Bronchial epithelial cell (primary cell): ENCODE results near the gene SLC35F1. TPM values are rescaled to one million over a fixed set of nuclear protein-coding genes. Genes with fewer than 3 reads are reported as not detected.
A peak's percentile ranks its signal among the peaks of the same experiment; 100 is the strongest.

Experiments used
- DNase-seq: peaks from one replicate; pipeline ENCODE4 v3.0.0-alpha.2; 2010; ENCODE audit warnings: low read depth
- FAIRE-seq: peaks from 2 replicates; lab custom pipeline; 2011; peaks lifted over from hg19 to GRCh38; lab: Jason Lieb, UNC
- H3K27me3 ChIP-seq: 2 replicates; pipeline ENCODE4 v1.5.1; 2011; ENCODE audit warnings: low read length; ENCODE audit not compliant: control insufficient read depth, insufficient read depth
- H3K36me3 ChIP-seq: 2 replicates; pipeline ENCODE4 v1.5.1; 2011; ENCODE audit warnings: low read length; ENCODE audit not compliant: control insufficient read depth, insufficient read depth
- H3K4me3 ChIP-seq: 2 replicates; pipeline ENCODE4 v1.5.1; 2011; ENCODE audit warnings: mild to moderate bottlenecking, low read depth, low read length, control low read depth
- total RNA-seq: library from RNA; depleted of rRNA; stranded (reverse); fragments of >200 nt; gene quantifications from 2 replicates; pipeline ENCODE4 v1.2.1, GENCODE V29; 2014
- TF ChIP-seq, protein P1 (sequence below): IDR thresholded peaks from 2 replicates; pipeline ENCODE4 v1.5.1; 2011; ENCODE audit warnings: mild to moderate bottlenecking, moderate library complexity, low read length, control low read depth, inconsistent platforms; ENCODE audit not compliant: insufficient read depth, severe bottlenecking

The SLC35F1 gene
- total RNA-seq, 1 donor from 2014 or later: not detected

DNA sequence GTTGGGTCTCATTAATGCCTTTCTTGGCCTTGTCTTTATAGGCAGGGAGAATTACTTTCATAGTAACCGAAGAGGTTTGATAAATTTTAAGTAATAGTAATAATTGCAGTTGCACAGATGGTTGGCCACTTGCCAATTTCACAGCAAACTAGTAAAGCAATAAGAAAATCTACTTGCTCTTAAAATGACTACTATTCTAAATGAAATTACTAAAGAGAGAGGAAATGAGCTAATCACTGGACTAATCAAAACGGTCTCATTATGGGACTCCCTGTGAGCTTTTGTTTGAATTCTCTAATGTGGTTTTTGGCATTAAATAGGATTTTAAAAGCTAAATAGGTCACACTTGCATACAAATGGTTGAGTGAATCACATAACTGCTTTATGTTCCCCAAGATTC is 413.6 kb downstream of the SLC35F1 start:
- Histone ChIP-seq H3K27me3 (no peaks in the 10 kb centered on the region), H3K4me3 (no peak overlapping the region), H3K36me3 (no peaks in the 10 kb centered on the region)
- TF ChIP-seq, protein P1, sequence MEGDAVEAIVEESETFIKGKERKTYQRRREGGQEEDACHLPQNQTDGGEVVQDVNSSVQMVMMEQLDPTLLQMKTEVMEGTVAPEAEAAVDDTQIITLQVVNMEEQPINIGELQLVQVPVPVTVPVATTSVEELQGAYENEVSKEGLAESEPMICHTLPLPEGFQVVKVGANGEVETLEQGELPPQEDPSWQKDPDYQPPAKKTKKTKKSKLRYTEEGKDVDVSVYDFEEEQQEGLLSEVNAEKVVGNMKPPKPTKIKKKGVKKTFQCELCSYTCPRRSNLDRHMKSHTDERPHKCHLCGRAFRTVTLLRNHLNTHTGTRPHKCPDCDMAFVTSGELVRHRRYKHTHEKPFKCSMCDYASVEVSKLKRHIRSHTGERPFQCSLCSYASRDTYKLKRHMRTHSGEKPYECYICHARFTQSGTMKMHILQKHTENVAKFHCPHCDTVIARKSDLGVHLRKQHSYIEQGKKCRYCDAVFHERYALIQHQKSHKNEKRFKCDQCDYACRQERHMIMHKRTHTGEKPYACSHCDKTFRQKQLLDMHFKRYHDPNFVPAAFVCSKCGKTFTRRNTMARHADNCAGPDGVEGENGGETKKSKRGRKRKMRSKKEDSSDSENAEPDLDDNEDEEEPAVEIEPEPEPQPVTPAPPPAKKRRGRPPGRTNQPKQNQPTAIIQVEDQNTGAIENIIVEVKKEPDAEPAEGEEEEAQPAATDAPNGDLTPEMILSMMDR: no peak
- DNase-seq (no peak), FAIRE-seq (no peak)

DNA sequence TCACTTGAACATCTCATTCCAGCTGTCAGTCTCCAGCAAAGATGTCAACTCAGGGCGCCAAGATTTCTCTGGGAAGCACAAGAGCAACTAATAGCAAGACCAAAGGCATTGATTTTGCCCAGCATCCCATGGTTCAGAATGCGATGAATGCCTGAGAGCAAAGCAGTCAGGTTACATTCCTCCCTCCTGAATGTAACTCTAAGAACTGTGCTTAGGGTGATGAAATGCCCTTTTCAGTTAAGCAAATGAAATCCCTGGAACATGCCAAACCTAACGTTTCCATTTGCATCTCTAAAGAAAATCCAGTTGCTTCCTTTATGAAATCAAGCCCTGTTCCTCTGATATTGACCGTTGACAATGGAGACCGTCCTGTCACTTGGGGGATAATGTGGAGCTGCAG is 417.1 kb downstream of the SLC35F1 start:
- TF ChIP-seq, protein P1: no peak
- no peak overlapping the region for H3K4me3 ChIP-seq
- H3K36me3 ChIP-seq: no peaks in the 10 kb centered on the region
- no peak for FAIRE-seq
- no peaks in the 10 kb centered on the region for H3K27me3 ChIP-seq
- peak; percentile 39 for DNase-seq

DNA sequence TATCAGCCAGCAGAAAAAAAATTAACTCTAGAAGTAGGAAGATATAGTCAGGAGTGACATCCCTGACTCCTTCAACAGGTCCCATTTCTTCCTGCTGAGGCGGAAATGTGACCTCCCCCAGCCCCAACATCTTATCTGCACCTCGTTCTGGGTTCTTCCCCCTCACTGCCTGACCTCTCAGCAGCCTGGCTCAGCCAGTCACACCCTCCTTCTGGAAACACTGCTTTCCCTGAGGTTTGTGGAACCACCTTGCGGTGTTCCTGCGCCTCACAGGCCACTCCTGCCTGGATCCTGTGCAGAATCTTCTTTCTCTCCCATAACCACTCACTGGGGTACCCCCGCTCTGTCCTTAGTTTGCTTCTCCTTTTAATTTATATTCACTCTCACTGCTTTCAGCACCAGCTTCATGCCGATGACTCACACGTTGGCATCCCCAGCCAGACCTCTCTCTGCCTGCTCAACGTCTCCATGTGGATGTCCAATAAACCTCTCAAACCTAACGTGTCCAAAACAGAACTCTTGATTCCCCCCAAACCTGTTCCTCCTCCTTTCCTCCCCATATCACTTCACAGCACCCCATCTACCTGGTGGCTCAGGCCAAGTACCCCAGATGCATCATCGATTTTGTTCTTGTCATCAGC is 418.3 kb downstream of the SLC35F1 start:
- TF ChIP-seq, protein P1: no peak
- DNase-seq (peak; percentile 2), FAIRE-seq (no peak)

DNA sequence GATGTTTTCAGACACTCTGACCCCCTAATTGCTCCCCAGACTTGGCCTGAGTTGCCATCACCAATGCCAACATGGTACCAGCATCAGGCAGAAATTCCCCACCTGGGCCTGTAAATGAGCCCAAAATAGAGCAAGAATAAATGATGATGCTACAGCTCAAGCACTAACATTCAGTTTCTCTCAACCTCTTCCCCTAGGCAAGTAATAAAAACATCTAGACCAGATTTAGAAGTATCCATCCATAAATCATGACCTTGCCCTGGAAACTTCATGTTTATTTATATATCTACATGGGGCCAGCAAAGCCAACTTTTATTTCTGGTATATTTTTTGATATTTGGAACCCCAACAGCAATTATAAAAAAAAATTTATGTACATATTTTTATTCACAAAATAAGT is 419.6 kb downstream of the SLC35F1 start:
- Histone ChIP-seq H3K4me3 (no peak overlapping the region), H3K27me3 (no peaks in the 10 kb centered on the region), H3K36me3 (no peaks in the 10 kb centered on the region)
- TF ChIP-seq, protein P1: no peak
- DNase-seq (no peak), FAIRE-seq (no peak)

More for the DNA sequence above, 418.3 kb downstream of the SLC35F1 start:
- no peaks in the 10 kb centered on the region for H3K27me3 ChIP-seq
- no peak overlapping the region for H3K4me3 ChIP-seq
- H3K36me3 ChIP-seq: no peaks in the 10 kb centered on the region

DNA sequence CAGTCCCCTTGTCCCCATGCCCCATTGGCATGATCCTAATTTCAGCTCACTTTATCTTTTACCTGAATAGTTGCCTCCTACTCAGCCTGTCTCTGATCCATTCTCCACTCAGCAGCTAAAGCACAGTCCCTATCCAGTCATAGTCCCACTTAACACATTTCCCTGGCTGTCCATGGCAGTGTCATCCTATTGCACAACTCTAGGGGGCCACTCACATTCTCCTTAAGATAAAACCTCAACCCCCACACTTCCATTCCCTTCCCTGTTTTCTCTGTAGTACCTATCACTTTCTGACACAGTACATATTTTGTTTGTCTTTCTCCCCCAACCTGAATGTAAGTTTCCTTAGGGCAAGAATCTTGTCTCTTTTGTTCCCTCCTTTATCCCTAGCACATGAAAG is 420.2 kb downstream of the SLC35F1 start:
- FAIRE-seq (no peak), DNase-seq (no peak)
- no peak overlapping the region for H3K4me3 ChIP-seq
- TF ChIP-seq, protein P1: no peak
- no peaks in the 10 kb centered on the region for H3K36me3 ChIP-seq
- H3K27me3 ChIP-seq: no peaks in the 10 kb centered on the region

DNA sequence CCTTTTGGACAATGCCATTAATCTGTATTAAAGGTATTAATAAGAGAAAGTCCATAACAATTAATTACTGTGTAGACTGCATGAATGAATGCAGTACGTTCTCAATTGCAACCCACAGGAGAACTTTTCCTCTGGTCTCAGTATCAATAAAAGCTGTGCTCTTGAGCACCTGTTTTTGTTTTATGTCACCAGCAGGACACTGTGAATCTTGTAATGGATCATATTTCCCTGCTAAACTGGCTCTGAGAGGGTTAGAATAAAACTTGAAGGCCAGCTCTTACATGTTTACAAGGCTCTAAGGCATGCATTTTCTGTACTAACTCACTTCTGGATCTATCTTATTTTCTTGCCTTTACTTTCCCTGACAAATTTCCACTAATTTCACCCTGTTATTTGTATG is 426.7 kb downstream of the SLC35F1 start:
- H3K27me3 ChIP-seq: no peaks in the 10 kb centered on the region
- FAIRE-seq (no peak), DNase-seq (no peak)
- H3K36me3 ChIP-seq: no peaks in the 10 kb centered on the region
- TF ChIP-seq, protein P1: no peak
- H3K4me3 ChIP-seq: no peak overlapping the region
